Progenitor cell of endocrine pancreas (in vitro differentiated cells): ENCODE data around the gene RPS3. TPM values are rescaled to one million over a fixed set of nuclear protein-coding genes. Genes with fewer than 3 reads are reported as not detected.

ENCODE experiments used
- DNase-seq: peaks from one replicate; pipeline ENCODE4 v3.0.0; 2021; ENCODE audit warnings: low spot score; ENCODE audit not compliant: unreplicated experiment
- H3K27ac Mint-ChIP-seq: 2 replicates; pipeline ENCODE4 v1.8.0; 2021; ENCODE audit warnings: mild to moderate bottlenecking, moderate library complexity, mixed read lengths
- H3K27me3 Mint-ChIP-seq: 2 replicates; pipeline ENCODE4 v1.8.0; 2021; ENCODE audit warnings: mixed read lengths
- H3K36me3 Mint-ChIP-seq: 2 replicates; pipeline ENCODE4 v1.8.0; 2022; ENCODE audit warnings: mixed read lengths; ENCODE audit not compliant: insufficient read depth
- H3K4me1 Mint-ChIP-seq: 2 replicates; pipeline ENCODE4 v1.8.0; 2021; ENCODE audit warnings: low read depth, mixed read lengths
- H3K4me3 Mint-ChIP-seq: 2 replicates; pipeline ENCODE4 v1.8.0; 2021; ENCODE audit warnings: low read depth, mild to moderate bottlenecking, moderate library complexity, mixed read lengths
- H3K9me3 Mint-ChIP-seq: 2 replicates; pipeline ENCODE4 v1.8.0; 2021; ENCODE audit warnings: low read depth, mixed read lengths
- CTCF ChIP-seq: fragments of 200-600 bp; sonication (generic); IDR thresholded peaks from one replicate; pipeline ENCODE4 v1.5.0; 2021; ENCODE audit warnings: antibody characterized with exemption, mild to moderate bottlenecking; ENCODE audit not compliant: unreplicated experiment
- long read RNA-seq: library from polyadenylated mRNA; unstranded; transcript quantifications from one replicate; pipeline ENCODE4 v2.0.0, GENCODE V29; 2020
- total RNA-seq: library from RNA; stranded (reverse); gene quantifications from 2 replicates; pipeline ENCODE4 v1.2.1, GENCODE V29; 2021

The RPS3 gene
- total RNA-seq = 2,637 and 2,682 TPM in 2 replicates
- long read RNA-seq, transcript RPS3-209 (7 exons, 1,306 nt) = minor isoform, 6 of 1,838 reads
- long read RNA-seq, transcript RPS3-217 (7 exons, 2,097 nt) = major isoform, 1,794 of 1,838 reads
- long read RNA-seq, transcript RPS3-203 (6 exons, 866 nt) = minor isoform, 5 of 1,838 reads
- long read RNA-seq, partial matches to known transcripts = 13 of 1,838 reads
- long read RNA-seq, other reads (novel, unspliced or antisense) = 16 of 1,838 reads

GRCh38 chr11:75399344-75400145 lies at the start of gene RPS3:
TSS of gene RPS3 (plus strand) at chr11:75399518. CDS start at chr11:75399548, 30 bp downstream.
- DNase-seq = peak; percentile 83
- Mint-ChIP-seq H3K36me3 (peaks cover 31% of the 10 kb centered on the region), H3K4me3 (peak within 1 kb of the TSS; percentile 92), H3K27ac (peak within 1 kb of the TSS; percentile 98), H3K27me3 (peaks cover 4% of the 10 kb centered on the region), H3K4me1 (peaks cover 38% of the 10 kb centered on the region), H3K9me3 (no peaks in the 10 kb centered on the region)
- peak; percentile 37 for TF ChIP-seq CTCF

GRCh38 chr11:75349521-75350116 lies 49.7 kb upstream of the RPS3 start:
- peaks cover 41% of the 10 kb centered on the region for H3K4me1 Mint-ChIP-seq
- DNase-seq = no peak
- H3K9me3 Mint-ChIP-seq = no peaks in the 10 kb centered on the region
- no peaks in the 10 kb centered on the region for H3K27me3 Mint-ChIP-seq
- peak overlapping the region; percentile 83 for H3K4me3 Mint-ChIP-seq
- no peaks in the 10 kb centered on the region for H3K36me3 Mint-ChIP-seq
- peak overlapping the region; percentile 78 for H3K27ac Mint-ChIP-seq
- TF ChIP-seq CTCF = no peak

GRCh38 chr11:75350122-75350742 lies 49.1 kb upstream of the RPS3 start:
- Mint-ChIP-seq H3K36me3 (no peaks in the 10 kb centered on the region), H3K9me3 (no peaks in the 10 kb centered on the region), H3K4me1 (peaks cover 36% of the 10 kb centered on the region), H3K27ac (peak overlapping the region; percentile 91), H3K4me3 (peak overlapping the region; percentile 83), H3K27me3 (no peaks in the 10 kb centered on the region)
- TF ChIP-seq CTCF = no peak
- no peak for DNase-seq

- peaks cover 34% of the 10 kb centered on the region for H3K4me1 Mint-ChIP-seq
- H3K36me3 Mint-ChIP-seq = no peaks in the 10 kb centered on the region
- peaks cover 4% of the 10 kb centered on the region for H3K27me3 Mint-ChIP-seq
- H3K9me3 Mint-ChIP-seq = no peaks in the 10 kb centered on the region
- H3K4me3 Mint-ChIP-seq = peak overlapping the region; percentile 83
- H3K27ac Mint-ChIP-seq = peak overlapping the region; percentile 91
- DNase-seq = no peak
- peak; percentile 32 for TF ChIP-seq CTCF
Observed at GRCh38 chr11:75350743-75351540, 48.4 kb upstream of the RPS3 start.

GRCh38 chr11:75351541-75351790 lies 47.9 kb upstream of the RPS3 start, which contains the start of gene ARRB1:
TSS of gene ARRB1 (minus strand) at chr11:75351661. CDS start at chr11:75351607, 54 bp downstream.
- TF ChIP-seq CTCF = no peak
- DNase-seq = no peak
- Mint-ChIP-seq H3K27ac (peak within 1 kb of the TSS; percentile 97), H3K9me3 (no peaks in the 10 kb centered on the region), H3K4me1 (peaks cover 32% of the 10 kb centered on the region), H3K27me3 (peaks cover 5% of the 10 kb centered on the region), H3K4me3 (peak within 1 kb of the TSS; percentile 83), H3K36me3 (no peaks in the 10 kb centered on the region)
